ENCODE data around the gene CDH19.

Gene CDH19

GRCh38 chr18:66638856-66639629 lies 35.2 kb upstream of the CDH19 start:
- Histone ChIP-seq H3K9me2 (replicated peaks; ENCODE audit: control insufficient read depth, low read length) (no peaks in the 10 kb centered on the region), H3K79me2 (ENCODE audit: control insufficient read depth, low read length) (no peaks in the 10 kb centered on the region), H3K36me3 (ENCODE audit: control insufficient read depth, low read length) (no peaks in the 10 kb centered on the region), H4K20me1 (ENCODE audit: control insufficient read depth, insufficient read depth, low read depth, low read length) (no peaks in the 10 kb centered on the region), H3K9me3 (ENCODE audit: control insufficient read depth, insufficient read depth, low read length) (no peaks in the 10 kb centered on the region), H3K4me1 (ENCODE audit: control insufficient read depth, low read length) (no peaks in the 10 kb centered on the region), H3K4me2 (ENCODE audit: low read length) (no peak overlapping the region), H3K4me3 (ENCODE audit: low read length) (no peak overlapping the region), H3F3A (ENCODE audit: control insufficient read depth, insufficient read depth) (no peaks in the 10 kb centered on the region), H3K27me3 (ENCODE audit: control insufficient read depth, low read length) (no peaks in the 10 kb centered on the region), H3K27ac (ENCODE audit: low read depth, low read length) (no peak overlapping the region)
- no peak for TF ChIP-seq CTCF (IDR thresholded peaks at IDR 0.05; ENCODE audit: low read depth, low read length, poor library complexity, severe bottlenecking)
- TF ChIP-seq EZH2phosphoT487 (IDR thresholded peaks at IDR 0.05; ENCODE audit: borderline replicate concordance, low read length) = no peak

GRCh38 chr18:66635342-66635741 lies 31.5 kb upstream of the CDH19 start:
- H3K27ac ChIP-seq (ENCODE audit: low read depth, low read length) = no peak overlapping the region
- no peaks in the 10 kb centered on the region for H3F3A ChIP-seq (ENCODE audit: control insufficient read depth, insufficient read depth)
- no peaks in the 10 kb centered on the region for H3K27me3 ChIP-seq (ENCODE audit: control insufficient read depth, low read length)
- H3K9me3 ChIP-seq (ENCODE audit: control insufficient read depth, insufficient read depth, low read length) = no peaks in the 10 kb centered on the region
- no peak overlapping the region for H3K4me3 ChIP-seq (ENCODE audit: low read length)
- no peaks in the 10 kb centered on the region for H4K20me1 ChIP-seq (ENCODE audit: control insufficient read depth, insufficient read depth, low read depth, low read length)
- no peaks in the 10 kb centered on the region for H3K36me3 ChIP-seq (ENCODE audit: control insufficient read depth, low read length)
- no peaks in the 10 kb centered on the region for H3K9me2 ChIP-seq (replicated peaks; ENCODE audit: control insufficient read depth, low read length)
- H3K4me1 ChIP-seq (ENCODE audit: control insufficient read depth, low read length) = no peaks in the 10 kb centered on the region
- no peaks in the 10 kb centered on the region for H3K79me2 ChIP-seq (ENCODE audit: control insufficient read depth, low read length)
- no peak for TF ChIP-seq EZH2phosphoT487 (IDR thresholded peaks at IDR 0.05; ENCODE audit: borderline replicate concordance, low read length)
- no peak for TF ChIP-seq CTCF (IDR thresholded peaks at IDR 0.05; ENCODE audit: low read depth, low read length, poor library complexity, severe bottlenecking)
- H3K4me2 ChIP-seq (ENCODE audit: low read length) = no peak overlapping the region

GRCh38 chr18:66632756-66633155 lies 28.9 kb upstream of the CDH19 start:
- H3K27me3 ChIP-seq (ENCODE audit: control insufficient read depth, low read length) = no peaks in the 10 kb centered on the region
- H3K9me3 ChIP-seq (ENCODE audit: control insufficient read depth, insufficient read depth, low read length) = no peaks in the 10 kb centered on the region
- H3K27ac ChIP-seq (ENCODE audit: low read depth, low read length) = no peak overlapping the region
- no peak overlapping the region for H3K4me2 ChIP-seq (ENCODE audit: low read length)
- no peaks in the 10 kb centered on the region for H3K79me2 ChIP-seq (ENCODE audit: control insufficient read depth, low read length)
- H3F3A ChIP-seq (ENCODE audit: control insufficient read depth, insufficient read depth) = no peaks in the 10 kb centered on the region
- no peaks in the 10 kb centered on the region for H3K36me3 ChIP-seq (ENCODE audit: control insufficient read depth, low read length)
- no peaks in the 10 kb centered on the region; the same call in 1 of the 2 replicates for H3K9me2 ChIP-seq (replicated peaks; ENCODE audit: control insufficient read depth, low read length)
- H3K4me1 ChIP-seq (ENCODE audit: control insufficient read depth, low read length) = no peaks in the 10 kb centered on the region
- no peaks in the 10 kb centered on the region for H4K20me1 ChIP-seq (ENCODE audit: control insufficient read depth, insufficient read depth, low read depth, low read length)
- TF ChIP-seq EZH2phosphoT487 (IDR thresholded peaks at IDR 0.05; ENCODE audit: borderline replicate concordance, low read length) = no peak
- TF ChIP-seq CTCF (IDR thresholded peaks at IDR 0.05; ENCODE audit: low read depth, low read length, poor library complexity, severe bottlenecking) = no peak
- no peak overlapping the region for H3K4me3 ChIP-seq (ENCODE audit: low read length)
